NCI-H2227 (cell line): ENCODE results near the gene LRFN2.
A peak's percentile ranks its signal among the peaks of the same experiment; 100 is the strongest.

Source experiments
- DNase-seq: peaks from one replicate; lab custom pipeline; 2025; ENCODE audit not compliant: unreplicated experiment; lab: John Stamatoyannopoulos, UW

LRFN2 gene

DNA sequence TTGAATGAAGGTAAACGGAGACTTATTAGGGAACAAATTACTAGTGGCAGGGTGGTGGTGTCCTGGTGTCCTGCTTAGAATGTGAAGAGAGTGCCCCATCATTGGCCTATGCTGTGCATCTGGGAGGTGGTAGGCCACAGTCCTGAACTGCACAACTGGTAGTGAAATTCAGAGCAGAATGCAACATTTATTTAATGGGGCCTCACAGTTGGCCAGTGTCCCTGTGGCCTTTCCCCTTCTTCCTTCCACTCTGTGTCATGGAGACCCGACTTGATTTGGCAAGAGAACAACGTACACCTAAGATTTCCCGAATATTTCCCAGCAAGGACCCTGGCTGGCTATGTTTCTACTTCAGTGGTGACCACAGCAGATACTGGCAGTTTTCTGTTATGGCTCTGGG, 206.9 kb downstream of the LRFN2 start:
- no peak for DNase-seq

DNA sequence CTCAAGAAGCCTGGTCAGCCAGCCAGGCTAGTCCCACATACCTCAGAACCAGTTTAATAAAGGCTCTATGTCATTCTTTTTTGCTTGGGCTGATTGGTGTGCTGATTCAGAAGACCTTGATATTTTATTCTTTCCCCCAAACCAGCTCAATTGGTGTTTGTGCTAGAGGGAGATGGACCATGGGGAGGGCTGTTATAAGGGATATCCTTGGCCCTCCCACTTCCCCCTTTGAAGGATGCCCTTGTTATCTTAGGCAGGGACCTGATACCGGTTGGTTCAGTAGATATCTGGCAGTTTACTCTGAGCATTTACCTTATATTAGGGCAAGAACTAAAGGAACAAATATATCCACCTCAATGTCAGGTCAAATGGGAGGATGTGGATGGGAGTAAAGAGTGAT, 207.4 kb downstream of the LRFN2 start:
- no peak for DNase-seq

DNA sequence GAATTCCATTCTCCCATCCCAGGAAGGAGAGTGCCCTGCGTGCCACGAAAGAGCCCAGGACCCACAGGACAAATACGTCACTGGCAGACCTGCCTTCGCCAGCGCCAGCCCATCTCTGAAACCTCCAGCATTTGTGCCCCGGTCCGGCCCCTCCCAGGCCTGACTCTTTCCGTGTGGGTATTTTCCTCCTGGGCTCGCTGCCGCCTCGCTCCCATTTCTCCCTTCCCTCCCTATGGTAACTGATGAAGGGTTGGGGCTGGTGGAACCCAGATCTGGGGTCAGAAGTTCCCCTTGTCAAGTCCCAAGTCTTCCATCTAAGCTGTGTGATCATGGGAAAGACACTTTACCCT, 208.5 kb downstream of the LRFN2 start:
- DNase-seq, result no peak

DNA sequence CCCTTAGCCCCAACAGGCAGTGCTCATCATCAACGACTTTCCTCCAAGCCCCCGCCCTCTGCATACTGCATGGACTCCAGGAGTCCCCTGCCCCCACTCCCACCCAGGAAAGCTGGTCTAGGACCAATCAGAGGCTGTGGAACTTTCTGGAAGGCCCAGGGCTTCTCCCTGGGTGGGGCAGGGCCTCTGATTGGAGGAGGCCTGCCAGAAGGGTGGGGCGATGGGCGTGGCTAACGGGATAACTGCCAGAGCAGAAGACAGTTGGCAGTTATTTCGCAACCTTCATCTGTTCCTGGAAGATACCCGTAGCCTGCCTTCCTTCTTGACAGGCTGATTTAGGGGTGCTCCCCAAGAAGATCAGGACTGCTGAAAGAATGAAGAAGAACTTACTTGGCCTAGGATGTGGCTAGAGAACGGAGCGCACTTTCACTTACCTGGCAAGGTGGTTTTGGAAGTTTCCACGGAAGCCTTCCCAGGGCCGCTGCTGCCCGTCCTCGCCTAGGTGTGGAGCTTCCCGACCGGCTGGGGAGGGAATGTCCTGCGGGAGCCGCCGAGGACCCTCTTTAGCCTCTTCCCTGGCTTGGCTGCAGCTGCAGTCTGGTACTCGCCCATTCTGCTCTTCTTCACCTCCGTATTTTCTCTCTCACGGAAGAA, 209.0 kb downstream of the LRFN2 start:
- no peak for DNase-seq

DNA sequence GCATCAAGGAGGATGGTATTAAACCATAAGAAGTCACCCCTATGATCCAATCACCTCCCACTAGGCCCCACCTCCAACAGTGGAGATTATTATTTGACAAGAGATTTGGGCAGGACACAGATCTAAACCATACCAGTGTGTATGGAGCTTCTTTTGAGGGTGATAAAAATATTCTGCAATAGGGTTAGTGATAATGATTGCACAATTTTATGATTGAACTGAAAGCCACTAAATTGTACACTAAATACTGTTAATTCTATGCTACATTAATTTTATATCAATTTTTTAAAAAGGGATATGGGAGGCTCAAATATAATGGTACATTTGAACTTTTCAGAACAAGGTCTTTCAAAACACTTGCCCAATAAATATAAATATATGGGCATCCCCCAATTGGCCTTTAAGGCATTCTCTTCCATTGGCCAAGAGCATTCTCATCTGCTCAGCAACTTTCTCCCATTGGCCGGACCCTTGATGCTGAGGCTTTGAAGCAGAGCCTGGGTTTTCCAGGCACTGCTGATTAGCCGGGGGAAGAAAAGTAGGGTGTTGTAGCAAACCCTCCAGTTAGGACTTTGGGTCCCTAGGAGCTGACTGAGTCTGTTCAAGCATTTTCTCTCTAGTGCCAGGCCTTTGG, 209.9 kb downstream of the LRFN2 start:
- DNase-seq, result no peak

DNA sequence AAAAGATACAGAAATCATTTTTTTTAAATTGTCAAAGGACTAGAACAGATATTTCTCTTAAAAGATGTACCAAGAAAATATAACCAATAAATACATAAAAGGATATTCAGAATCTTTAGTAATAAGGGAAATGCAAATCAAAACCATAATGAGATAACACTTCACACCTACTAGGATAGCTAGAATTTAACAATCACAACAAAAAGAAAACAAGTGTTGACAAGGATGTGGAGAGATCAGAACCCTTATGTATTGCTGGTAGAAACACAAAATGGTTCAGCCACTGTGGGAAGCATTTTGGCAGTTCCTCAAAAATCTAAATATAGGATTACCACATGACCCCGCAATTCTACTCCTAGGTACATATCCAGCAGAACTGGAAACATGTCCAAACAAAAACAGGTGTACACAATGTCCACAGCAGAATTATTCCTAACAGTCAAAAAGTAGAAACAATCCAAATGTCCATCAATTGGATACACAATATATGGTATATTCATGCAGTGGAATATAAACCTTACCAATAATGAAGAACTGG, 211.0 kb downstream of the LRFN2 start:
- no peak for DNase-seq

DNA sequence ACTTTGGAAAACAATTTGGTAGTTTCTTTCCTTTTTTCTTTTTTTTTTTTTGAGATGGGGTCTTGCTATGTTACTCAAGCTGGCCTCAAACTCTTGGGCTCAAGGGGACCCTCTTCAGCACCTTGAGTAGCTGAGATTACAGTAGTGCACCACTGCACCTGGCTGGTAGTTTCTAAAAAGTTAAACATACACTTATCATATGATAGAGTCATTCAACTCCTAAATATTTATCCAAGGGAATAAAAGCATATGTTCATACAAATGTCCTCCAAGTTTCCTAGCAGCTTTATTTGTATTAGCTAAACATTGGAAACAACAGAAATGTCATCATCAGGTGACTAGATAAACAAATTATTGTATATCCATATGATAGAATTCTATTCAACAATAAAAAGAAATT, 213.9 kb downstream of the LRFN2 start:
- no peak for DNase-seq

DNA sequence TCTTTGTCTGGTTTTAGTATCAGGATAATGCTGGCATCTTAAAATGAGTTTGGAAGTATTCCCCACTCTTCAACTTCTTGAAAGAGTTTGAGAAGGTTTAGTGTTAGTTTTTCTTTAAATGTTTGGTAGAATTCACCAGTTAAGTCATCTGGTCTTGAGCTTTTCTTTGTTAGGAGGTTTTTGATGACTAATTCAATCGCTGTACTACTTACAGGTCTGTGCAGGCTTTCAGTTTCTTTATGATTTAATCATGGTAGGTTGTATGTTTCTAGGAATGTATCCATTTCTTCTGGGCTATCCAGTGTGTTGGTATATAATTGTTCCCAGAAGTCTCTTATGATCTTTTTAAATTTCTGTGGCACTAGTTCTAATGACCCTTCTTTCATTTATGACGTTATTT, 215.5 kb downstream of the LRFN2 start:
- no peak for DNase-seq

DNA sequence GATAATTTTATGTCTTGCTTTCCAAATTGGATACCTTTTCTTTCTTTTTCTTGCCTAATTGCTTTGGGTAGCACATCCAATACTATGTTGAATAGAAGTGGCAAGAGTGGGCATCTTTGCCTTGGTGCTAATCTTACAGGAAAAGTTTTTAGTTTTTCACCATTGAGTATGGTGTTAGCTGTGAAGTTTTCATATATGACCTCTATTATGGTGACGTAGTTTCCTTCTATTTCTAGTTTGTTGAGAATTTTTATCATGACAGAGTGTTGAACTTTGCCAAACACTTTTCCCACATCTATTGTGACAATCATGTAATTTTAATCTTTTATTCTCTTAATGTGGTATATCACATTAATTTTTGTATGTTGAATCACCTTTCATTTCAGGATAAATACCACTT, 216.1 kb downstream of the LRFN2 start:
- no peak for DNase-seq

DNA sequence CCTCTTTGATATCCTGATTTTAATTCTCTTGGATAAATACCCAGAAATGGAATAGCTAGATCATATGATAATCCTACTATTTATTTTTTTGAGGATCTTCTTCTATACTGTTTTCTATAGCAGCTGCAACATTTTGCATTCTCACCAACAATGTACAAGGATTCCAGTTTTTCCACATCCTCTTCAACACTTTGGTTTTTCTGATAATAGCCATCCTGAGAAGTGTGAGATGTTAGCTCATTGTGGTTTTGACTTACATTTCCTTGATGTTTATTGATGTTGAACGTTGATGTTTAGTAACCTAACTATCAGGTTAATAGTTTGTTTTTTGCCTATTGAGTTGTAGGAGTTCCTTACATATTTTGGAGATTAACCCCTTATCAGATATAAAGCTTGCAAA, 217.3 kb downstream of the LRFN2 start:
- DNase-seq, result no peak

DNA sequence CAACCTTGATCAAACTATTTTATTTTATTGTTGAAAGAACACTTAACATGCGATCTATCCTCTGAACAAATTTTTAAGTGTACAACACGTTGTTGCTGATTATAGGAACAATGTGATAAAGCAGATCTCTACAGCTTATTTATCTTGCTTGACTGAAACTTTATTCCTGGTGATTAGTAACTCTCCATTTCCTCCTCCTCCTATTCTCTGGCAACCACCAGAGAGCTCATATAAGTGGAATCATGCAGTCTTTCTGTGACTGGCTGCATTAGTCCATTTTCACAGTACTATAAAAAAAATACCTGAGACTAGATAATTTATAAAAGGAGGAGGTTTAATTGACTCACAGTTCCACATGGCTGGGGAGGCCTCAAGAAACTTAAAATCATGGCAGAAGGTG, 218.1 kb downstream of the LRFN2 start:
- no peak for DNase-seq

DNA sequence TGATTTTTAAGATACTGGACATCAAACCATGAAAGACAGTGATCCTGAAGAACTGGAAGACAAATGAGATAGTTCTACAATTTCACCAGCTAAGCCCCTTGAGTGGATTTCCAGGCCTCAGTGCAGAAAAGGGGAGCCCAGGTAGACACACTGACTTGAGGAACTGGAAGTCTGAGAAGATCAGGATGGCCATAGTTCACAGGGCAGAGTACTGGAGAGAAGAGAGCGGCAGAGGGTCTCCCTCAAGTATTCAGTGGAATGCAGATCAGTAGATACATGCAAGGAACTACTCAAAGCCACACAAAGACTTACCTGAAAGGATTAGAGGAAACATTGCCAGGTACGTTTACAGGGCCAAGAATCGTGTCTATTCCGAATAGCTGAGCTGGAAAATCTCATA, 224.3 kb downstream of the LRFN2 start:
- no peak for DNase-seq

DNA sequence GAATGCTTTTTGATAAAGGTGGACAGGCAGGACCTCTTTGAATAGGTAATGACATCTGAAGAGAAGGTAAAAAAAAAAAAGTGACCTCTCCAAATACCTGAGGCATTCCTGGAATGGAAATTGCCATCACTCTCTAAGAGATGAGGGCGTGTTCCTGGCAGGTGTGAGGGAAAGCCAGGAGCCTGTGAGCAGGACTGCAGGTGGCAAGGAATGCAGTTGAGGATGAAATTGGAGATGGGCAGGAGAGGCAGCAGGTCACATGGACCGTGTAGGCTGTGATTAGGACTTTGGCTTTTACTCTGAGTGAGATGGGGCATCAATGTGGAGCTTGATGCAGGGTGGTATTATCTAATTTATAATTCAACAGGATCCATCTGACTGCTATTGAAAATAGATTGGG, 227.4 kb downstream of the LRFN2 start:
- no peak for DNase-seq

DNA sequence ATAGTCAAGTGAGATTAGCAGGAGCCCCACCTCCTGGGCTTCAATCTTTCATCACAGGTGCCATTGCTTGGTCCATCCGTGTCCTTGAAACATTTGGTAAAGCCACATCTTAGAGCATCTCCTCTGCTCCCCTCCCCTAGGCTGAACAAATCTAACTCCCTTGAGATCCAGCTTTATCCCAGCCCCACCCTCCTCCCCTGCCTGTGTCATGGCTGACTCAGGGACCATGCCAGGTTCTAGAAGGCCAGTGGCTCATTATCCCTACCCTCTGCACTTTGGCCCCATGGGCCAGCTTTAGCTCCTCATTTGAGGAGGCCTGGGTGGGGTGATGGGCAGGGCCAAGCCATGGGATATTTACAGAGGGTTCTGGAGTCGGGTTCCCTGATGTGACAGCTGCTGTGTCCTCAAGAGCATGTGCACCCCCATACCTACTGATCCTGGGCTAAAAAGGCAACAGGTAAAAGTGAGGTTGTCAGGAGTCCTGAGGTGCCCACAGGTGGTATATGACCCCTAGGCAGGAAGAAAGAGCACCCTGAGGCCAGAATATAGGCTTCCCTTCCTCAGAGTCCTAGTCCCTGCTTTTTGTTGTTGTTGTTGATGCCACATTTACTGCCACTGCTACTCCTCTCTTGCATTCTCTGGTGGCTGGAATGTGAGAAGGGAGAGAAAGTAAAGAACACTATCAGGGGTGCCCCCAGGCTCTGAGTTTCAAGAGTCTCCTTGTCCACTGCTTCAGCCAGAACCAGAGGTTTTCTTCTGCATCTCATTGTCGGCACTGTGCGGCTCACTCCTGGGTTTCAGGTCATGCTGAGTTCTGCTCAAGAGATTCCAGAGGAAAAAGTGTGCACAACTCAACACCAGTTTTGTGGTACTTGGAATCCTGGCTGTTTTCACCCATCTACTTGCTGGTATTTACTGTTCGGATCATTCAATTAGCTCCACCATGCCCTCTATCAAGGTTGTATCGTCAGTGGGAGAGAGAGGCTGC, 228.4 kb downstream of the LRFN2 start:
- DNase-seq, result no peak

DNA sequence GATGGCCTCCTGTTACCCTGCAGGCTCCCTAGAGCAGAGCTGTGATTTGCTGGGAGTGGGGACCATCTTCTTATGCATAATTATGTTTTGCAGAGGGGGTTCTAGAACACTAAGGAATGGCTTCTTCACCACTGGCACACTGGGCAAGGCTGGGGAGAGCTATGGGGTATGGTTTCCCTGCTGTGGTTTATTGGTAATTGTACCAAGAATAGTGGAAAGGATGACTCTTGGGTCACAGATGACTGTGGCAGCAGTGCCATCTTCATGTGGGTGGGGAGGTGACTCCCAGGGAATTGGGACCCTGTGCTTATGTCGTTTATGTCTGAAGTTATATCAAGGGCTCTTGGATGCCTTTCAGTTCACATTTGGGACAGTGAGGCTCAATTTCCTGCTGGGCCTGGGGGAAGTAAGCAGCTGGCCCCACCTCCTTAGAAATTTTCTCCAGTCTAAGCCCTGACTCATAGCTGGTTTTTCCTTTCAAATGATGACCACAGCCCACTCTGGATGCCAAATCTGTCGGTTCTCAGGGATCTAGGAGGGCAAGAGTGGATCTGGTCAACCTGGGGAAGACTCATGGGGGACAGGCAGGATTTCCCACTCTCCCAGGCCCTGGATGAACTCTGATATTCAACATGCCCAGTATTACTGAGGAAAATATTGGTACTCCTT, 230.8 kb downstream of the LRFN2 start:
- no peak for DNase-seq

DNA sequence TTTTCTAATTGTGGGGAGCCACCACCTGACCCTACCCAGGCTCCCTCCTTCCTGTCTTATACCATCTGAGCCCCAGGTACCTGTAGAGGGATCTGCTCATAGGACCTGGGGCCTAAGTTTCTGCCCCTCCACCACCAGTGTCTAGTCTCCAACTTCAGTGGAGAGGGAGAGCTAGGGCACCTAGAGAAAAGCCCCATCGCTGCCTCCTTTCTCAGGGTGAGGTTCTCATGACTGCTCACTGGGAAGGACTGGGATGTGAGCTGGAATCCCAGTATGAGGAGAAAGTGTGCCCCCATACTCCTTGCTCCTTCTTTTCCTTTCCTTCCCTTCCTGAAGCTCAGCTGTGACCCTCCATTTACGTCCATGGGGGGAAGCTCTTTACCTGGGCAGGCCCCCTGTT, 231.6 kb downstream of the LRFN2 start:
- no peak for DNase-seq

DNA sequence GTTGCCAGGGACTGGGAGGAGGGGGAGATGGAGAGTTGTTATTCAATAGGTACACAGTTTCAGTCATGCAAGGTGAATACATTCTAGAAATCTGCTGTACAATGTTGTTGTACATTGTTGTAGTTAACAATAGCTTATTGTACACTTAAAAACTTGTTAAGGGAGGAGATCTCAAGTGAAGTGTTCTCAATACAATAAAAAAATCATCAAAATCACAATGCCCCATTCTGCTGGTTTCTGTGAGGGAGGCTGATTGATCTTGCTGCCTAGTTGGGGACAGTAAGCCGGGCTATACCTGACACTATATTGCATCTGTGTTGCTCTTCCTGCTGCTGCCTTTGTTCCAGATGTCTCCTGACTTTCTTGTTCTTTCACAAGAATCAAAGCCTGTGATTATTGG, 232.1 kb downstream of the LRFN2 start:
- DNase-seq, result no peak

DNA sequence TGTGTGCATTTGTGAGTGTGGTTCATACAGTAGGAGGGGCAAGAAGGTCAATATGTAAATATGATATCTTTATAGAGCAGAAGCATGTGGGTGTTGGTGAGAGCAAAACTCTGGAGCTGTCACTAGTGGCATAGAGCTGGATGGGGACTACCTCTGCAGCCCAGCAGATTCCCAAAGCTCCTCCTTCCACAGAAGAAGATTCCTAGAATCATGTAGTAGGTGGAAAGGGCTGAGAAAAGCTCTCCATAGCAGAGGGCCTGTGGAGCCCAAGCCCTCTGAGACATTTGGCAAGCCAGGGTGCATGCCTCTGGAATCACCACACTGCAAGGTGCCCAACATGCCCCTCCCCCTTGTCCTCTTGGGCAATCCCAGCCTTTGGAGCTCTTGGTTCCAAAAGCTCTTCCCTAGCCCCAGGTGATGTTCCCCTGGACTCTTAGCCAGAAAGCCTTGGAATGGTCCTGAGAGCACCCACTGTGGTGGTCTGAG, 233.2 kb downstream of the LRFN2 start:
- DNase-seq, result no peak

DNA sequence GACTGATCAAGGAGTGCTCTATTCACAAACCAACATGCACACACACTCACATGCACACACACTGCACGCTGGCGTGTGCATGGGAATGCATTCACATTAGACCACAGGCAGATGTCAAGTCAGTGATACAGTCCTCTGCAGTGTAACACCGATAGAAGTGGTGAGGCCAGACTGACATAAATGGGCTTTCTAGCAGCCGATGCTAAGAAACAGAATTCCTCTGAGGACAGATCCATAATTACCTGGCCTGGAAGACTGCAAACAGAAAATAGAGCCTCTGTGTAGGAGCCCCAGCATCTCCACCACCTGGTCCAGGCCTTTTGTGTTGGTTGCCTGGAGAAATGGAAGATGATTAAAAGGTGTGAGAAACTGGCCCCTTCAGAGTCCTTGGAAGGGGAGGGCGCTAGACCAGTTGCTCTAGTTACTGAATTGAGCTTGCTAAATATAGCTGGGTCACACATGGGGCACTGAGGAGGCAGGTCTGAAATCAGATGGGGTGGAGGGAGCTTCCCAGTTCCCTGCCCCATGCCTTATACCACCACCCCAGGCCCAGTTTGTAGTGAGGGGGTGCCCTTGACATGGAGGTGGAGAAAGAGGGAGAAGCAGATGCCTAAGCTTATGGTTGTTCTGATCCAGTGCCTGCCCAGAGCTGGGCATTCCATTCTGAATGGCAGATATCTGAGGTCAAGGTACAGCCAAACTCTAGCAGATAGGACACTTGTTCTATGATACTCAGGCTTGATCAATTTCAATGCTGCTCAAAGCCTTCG, 233.8 kb downstream of the LRFN2 start:
- DNase-seq, result peak; percentile 45

DNA sequence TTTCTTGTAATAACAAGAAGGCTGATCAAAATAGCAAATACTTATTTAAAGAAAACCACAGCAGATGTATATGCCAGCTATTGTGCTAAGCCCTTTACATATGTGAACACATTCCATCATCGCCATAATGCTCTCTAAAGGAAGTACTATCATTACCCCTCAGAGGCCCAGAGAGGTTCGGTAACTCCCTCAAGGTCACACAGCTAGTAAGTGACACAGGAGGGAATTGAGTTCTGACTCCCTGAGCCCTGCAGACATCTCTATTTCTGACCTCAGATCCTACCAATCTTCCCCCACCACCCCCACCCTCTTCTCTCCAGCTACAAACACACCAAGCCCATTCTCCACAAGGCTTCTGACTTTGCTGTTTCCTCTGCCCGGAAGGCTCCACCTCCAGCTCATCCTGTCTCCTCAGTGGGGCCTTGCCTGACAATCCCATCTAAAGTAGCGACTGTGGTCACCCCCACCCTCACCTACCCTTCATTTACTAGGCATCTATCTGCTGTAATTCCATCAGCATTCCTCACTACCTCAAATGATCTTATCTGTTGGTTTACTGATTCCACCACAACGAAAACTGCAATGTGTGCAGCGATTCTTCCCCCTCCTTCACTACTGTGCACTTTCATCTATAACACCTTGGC, 234.5 kb downstream of the LRFN2 start:
- no peak for DNase-seq
